Ishikawa (cell line): ENCODE results near the gene EHD1.

Experiments
- CEBPB ChIP-seq: IDR thresholded peaks from 2 replicates; pipeline ENCODE4 v1.6.1; 2012
- CREB1 ChIP-seq: IDR thresholded peaks from 2 replicates; pipeline ENCODE4 v1.6.1; 2012; ENCODE audit warnings: low read depth
- EGR1 ChIP-seq: IDR thresholded peaks from 2 replicates; pipeline ENCODE4 v1.6.1; 2012
- EP300 ChIP-seq: IDR thresholded peaks from 2 replicates; pipeline ENCODE4 v1.6.1; 2012; ENCODE audit warnings: borderline replicate concordance
- FOXM1 ChIP-seq: IDR thresholded peaks from 2 replicates; pipeline ENCODE4 v1.6.1; 2012; ENCODE audit warnings: low read depth, borderline replicate concordance
- MAX ChIP-seq: IDR thresholded peaks from 2 replicates; pipeline ENCODE4 v1.6.1; 2012
- NFIC ChIP-seq: IDR thresholded peaks from 2 replicates; pipeline ENCODE4 v1.6.1; 2012
- RAD21 ChIP-seq: IDR thresholded peaks from 2 replicates; pipeline ENCODE4 v1.6.1; 2012; ENCODE audit warnings: low read depth
- TCF12 ChIP-seq: IDR thresholded peaks from 2 replicates; pipeline ENCODE4 v1.6.1; 2012; ENCODE audit warnings: low read depth
- TEAD4 ChIP-seq: IDR thresholded peaks from 2 replicates; pipeline ENCODE4 v1.6.1; 2012
- ZBTB7A ChIP-seq: IDR thresholded peaks from 2 replicates; pipeline ENCODE4 v1.6.1; 2012; ENCODE audit warnings: low read depth
- TF ChIP-seq, protein P1 (sequence below): IDR thresholded peaks from 2 replicates; pipeline ENCODE4 v1.6.1; 2012; ENCODE audit warnings: low read depth, mild to moderate bottlenecking
- TF ChIP-seq, protein P2 (sequence below): IDR thresholded peaks from 2 replicates; pipeline ENCODE4 v1.6.1; 2012

The EHD1 gene

DNA sequence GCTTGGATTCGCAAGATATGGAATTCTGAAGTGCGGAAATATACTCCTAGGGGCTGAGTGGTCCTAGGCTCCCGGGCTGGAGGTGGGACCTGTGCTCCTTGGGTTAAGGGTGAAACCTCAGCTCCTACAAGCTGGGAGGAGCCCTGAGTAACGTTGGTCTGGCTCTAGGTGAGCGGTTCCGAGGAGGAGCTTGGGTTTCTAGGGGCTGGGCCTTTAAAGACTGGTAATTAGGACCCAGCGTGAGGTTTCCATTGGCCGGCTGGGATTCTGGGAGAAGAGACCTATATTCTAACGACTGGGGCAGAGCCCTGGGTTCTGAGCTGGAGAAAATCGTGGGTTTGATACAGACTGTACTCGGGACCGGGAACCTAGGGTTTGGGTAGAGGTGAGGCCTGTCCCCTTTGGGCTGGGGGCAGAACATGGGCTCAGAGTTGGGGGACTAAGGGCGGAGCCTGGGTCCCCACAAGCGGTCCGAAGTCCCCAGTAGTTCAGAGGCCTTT lies 74.5 kb downstream of the EHD1 start:
- TF ChIP-seq RAD21 (no peak), EGR1 (no peak)
- TF ChIP-seq, protein P1, sequence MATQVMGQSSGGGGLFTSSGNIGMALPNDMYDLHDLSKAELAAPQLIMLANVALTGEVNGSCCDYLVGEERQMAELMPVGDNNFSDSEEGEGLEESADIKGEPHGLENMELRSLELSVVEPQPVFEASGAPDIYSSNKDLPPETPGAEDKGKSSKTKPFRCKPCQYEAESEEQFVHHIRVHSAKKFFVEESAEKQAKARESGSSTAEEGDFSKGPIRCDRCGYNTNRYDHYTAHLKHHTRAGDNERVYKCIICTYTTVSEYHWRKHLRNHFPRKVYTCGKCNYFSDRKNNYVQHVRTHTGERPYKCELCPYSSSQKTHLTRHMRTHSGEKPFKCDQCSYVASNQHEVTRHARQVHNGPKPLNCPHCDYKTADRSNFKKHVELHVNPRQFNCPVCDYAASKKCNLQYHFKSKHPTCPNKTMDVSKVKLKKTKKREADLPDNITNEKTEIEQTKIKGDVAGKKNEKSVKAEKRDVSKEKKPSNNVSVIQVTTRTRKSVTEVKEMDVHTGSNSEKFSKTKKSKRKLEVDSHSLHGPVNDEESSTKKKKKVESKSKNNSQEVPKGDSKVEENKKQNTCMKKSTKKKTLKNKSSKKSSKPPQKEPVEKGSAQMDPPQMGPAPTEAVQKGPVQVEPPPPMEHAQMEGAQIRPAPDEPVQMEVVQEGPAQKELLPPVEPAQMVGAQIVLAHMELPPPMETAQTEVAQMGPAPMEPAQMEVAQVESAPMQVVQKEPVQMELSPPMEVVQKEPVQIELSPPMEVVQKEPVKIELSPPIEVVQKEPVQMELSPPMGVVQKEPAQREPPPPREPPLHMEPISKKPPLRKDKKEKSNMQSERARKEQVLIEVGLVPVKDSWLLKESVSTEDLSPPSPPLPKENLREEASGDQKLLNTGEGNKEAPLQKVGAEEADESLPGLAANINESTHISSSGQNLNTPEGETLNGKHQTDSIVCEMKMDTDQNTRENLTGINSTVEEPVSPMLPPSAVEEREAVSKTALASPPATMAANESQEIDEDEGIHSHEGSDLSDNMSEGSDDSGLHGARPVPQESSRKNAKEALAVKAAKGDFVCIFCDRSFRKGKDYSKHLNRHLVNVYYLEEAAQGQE: no peak

DNA sequence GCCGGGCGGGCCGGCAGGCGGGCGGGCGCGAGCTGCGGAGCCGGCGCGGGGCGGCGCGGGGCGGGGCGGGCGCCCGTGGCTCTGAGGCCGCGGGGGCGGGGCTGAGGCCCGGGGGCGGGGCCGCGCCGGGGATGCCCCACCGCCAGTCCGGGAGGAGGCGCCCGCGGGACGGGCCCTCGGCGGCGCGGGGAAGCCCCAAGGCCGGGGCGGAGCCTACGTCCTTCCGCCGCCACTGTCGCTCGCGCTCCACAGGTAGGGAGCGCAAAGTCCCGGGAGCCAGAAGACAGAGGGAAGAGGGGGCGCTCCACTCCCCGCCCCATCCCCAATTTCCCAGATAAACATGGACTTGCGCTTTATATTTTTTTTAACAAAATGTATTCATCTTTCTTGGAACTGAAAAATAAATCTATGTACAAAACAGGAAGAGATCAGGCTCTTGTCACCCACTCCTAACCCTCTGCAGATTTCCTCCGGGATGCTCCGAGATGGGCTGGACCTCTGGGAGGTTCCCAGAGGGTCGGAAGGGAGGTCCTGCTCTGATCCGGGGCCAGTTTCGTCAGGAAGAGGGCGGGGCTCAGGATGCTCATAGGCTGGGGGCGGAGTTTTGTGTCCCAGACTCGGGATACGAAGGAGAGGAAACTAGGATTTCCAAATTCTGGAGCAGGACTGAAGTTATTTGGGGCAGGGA lies 75.1 kb downstream of the EHD1 start, which contains the start of gene MAP4K2:
TSS of gene MAP4K2 (minus strand) at position 57 of the 688 bp plus-strand sequence. CDS start 65 bp downstream, outside the sequence.
- TF ChIP-seq CREB1 (peak; percentile 36; the same call in 1 of the 2 replicates), TCF12 (no peak)

GRCh38 chr11:64802370-64803157 lies 75.9 kb downstream of the EHD1 start:
- TF ChIP-seq, protein P2, sequence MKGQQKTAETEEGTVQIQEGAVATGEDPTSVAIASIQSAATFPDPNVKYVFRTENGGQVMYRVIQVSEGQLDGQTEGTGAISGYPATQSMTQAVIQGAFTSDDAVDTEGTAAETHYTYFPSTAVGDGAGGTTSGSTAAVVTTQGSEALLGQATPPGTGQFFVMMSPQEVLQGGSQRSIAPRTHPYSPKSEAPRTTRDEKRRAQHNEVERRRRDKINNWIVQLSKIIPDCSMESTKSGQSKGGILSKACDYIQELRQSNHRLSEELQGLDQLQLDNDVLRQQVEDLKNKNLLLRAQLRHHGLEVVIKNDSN: no peak
- no peak for TF ChIP-seq ZBTB7A
- 0 out of 2 replicates have a peak, but pooled peaks have one; percentile 6 for TF ChIP-seq MAX
- no peak for TF ChIP-seq NFIC
- no peak for TF ChIP-seq EP300
- TF ChIP-seq FOXM1: no peak
- no peak for TF ChIP-seq CEBPB
- TF ChIP-seq TEAD4: no peak
